Stimulated activated CD4-positive, alpha-beta T cell treated with anti-CD3 and anti-CD28 coated beads, Interleukin-12 subunit alpha, Interleukin-12 subunit beta, amount 100 ng/mL, for 48 hours (primary cell): ENCODE results near the gene CLDN16.

Experiments used
- DNase-seq, 3 donors: peaks; one replicate each; pipeline ENCODE4 v3.0.0-alpha.2; 2020; ENCODE audit warnings: low read depth in 2 of 3, low spot score in 1 of 3

Gene CLDN16

GRCh38 chr3:190387578-190388213, at the start of gene CLDN16:
CLDN16 (plus strand) TSS chr3:190388163; CDS start chr3:190388330, 167 bp downstream.
- no peak for DNase-seq

DNA sequence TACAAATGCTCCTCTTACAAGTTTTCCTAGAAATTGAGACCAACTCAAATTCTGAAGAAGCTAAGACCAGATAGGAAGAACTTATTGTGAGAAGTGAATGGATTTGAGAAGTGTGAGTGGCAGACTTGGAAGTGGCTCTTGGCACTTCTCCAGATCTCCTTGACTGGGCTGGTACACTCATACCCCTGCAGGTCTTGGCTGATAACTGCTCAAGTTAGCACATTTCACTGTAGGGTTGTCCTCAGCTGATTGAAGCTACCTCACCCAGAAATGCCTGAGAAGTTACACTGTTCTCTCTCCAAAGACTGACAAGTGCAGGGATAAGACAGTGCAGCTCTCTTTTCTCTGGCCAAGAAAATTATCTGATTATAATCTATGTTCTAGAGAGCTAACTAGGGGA, 49.2 kb upstream of the CLDN16 start:
- DNase-seq = no peak

GRCh38 chr3:190339130-190339529, 48.8 kb upstream of the CLDN16 start:
- no peak for DNase-seq

- DNase-seq = no peak
Measured at GRCh38 chr3:190340071-190340470, 47.9 kb upstream of the CLDN16 start.

GRCh38 chr3:190345027-190345821, 42.7 kb upstream of the CLDN16 start:
- no peak for DNase-seq

DNA sequence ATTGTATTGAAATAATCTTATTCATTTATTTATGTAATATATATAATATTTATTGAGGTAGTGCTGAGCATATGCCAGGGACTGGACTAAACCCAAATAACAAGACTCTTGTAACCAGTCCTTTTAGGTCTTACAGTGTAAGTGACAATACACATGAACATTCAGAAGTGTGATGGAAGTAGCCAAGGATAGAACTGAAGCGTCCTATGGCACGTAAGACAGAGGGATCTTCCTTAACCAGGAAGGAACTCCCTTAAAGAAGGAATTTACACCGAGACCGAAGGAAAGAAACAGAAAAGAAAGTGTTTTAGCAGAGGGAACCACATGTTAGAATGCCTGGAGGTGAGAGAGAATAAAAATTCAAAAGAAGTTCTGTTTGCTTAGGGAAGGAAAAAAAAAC, 42.1 kb upstream of the CLDN16 start:
- DNase-seq = no peak

GRCh38 chr3:190346541-190346940, 41.4 kb upstream of the CLDN16 start:
- no peak for DNase-seq

DNA sequence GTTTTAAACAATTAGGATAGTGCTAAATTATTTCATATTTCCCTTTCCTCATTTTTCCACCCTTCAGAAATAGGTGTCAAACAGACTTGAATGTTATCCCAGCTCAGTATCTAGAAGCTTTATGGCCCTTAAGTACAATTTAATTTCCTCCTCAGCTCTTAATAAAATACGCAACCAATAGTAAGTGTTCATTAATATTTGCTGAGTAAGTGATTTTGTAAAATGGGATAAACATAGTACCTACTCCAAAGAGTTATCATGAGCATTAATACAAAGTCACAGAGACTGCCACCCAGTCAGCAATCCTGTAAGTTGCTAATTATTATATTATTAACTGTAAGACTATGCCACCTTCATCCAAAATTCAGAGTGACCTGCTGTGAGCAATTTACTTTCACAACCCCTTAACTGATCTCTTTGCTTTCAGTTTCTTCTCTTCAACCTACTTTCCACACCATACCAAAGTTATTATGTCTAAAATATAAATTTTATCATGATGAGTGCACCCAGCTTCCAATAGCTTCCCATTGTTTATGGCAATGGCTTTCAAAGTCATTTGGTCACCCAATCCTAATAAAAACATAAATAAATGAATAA, 35.0 kb upstream of the CLDN16 start:
- no peak for DNase-seq

- no peak for DNase-seq
Measured at GRCh38 chr3:190356246-190356645, 31.7 kb upstream of the CLDN16 start.

- no peak for DNase-seq
Measured at GRCh38 chr3:190357468-190357867, 30.5 kb upstream of the CLDN16 start.

- DNase-seq = no peak
Measured at GRCh38 chr3:190359813-190360212, 28.1 kb upstream of the CLDN16 start.

- DNase-seq = no peak
Measured at GRCh38 chr3:190360228-190360627, 27.7 kb upstream of the CLDN16 start.

- DNase-seq = no peak
Measured at GRCh38 chr3:190361791-190362190, 26.2 kb upstream of the CLDN16 start.

DNA sequence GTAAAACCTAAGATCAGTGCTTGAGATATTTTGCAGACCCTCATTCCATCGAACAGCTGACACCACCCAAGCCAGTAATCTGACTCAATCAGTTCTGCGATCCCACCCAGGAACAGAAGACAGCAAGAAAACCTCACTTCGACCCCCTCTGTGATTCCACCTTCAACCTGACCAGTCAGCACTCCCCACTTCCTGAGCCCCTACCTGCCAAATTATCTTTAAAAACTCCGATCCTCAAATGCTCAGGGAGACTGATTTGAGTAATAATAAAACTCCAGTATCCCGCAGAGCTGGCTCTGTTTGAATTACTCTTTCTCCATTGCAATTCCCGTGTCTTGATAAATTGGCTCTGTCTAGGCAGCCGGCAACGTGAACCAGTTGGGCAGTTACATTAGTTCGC, 25.7 kb upstream of the CLDN16 start:
- no peak for DNase-seq

- no peak for DNase-seq
Measured at GRCh38 chr3:190366133-190366532, 21.8 kb upstream of the CLDN16 start.

GRCh38 chr3:190368881-190369280, 19.1 kb upstream of the CLDN16 start:
- DNase-seq = no peak

DNA sequence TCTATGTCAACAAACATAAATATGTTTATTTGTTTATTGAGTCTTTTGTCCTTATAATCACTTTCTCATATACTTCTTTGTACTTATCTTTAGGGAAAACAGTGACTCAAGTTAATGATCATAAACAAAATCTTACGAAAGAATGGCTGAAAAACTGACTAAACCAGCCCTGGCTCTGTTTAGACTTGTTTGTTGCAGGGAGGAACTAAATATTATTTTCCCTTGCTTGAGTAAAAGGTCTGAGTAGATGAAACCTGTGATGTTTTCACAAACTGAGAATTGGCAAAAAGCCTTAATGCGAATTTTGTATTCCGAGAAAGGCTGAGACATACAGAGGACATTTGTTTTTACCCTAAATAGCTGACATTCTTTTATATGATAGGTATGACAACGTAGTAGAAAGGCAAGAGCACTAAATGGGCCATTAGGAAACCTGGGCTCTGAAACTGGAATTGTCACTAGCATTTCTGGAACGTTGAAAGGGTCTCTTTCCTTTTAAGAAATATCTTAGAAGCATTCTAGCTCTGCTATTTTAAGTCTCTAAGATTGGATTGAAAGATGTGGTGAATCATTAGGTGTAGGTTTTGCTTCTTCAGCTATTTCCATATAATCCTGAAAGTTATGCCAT, 18.2 kb upstream of the CLDN16 start:
- no peak for DNase-seq

DNA sequence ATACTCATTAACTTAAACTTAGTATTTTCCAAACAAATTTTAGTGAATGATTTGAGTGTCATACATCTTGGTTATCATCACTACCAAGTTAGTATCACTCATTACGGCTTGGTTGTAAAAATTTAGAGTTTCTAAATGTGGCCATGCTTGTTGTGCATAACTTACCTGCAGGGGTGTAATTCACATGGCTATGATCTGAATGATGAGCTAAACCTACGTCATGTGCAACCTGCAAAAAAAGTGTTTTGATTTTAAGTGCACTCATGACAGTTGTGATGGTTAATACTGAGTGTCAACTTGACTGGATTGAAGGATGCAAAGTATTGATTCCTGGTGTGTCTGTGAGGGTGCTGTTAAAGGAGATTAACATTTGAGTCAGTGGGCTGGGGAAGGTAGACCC, 17.6 kb upstream of the CLDN16 start:
- no peak for DNase-seq

DNA sequence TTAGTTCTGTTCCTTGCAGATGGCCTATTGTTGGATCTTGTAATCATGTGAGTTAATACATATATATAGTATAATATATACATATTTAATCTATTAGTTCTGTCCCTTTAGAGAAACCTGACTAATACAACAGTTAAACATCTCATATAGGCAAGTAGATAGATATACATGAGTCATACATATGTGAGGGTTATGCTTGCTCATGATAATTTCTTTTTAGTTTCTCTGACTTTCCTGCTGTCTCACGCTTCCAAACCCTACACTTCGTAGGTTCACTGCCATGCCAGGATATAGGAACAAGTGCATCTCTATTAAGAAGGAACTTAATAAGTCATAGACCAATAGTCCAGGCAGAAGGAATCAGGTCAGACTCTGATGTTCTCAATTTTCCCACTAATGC, 16.8 kb upstream of the CLDN16 start:
- no peak for DNase-seq

- no peak for DNase-seq
Measured at GRCh38 chr3:190375246-190375645, 12.7 kb upstream of the CLDN16 start.

DNA sequence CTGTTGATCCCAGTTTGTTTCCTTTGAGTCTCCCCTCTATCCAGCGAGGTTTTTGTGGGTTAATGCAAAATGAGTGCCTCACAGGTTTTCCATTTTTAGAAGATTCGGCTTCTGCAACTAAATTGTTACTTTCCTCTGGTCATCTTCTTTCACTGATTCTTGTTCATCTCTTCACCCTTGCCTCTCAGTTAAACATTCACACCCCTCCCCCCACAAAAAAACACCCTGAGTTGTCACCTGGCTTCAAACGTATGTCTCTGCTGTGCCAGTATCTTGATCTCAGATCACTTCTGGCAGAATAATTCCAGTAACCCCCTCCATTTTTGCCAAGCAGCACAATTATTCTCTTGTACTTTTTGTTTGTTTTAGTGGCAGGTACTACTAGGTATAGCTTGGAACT, 12.3 kb upstream of the CLDN16 start:
- DNase-seq = no peak
